OCI-LY1 (cell line): Measurements from ENCODE around the gene TPM3.

Experiments used
- CTCF ChIP-seq: fragments of 200-600 bp; sonication (generic), shearing (Covaris generic); IDR thresholded peaks from 2 replicates; pipeline ENCODE4 v1.5.1; 2017; ENCODE audit warnings: mild to moderate bottlenecking, antibody characterized with exemption, low read length, moderate library complexity, mixed read lengths
- EZH2 ChIP-seq: fragments of 200-600 bp; sonication (generic), shearing (Covaris generic); IDR thresholded peaks from 2 replicates; pipeline ENCODE4 v1.8.0; 2017; ENCODE audit warnings: borderline replicate concordance, mixed run types, mild to moderate bottlenecking, antibody characterized with exemption, low read length, moderate library complexity, mixed read lengths

DNA sequence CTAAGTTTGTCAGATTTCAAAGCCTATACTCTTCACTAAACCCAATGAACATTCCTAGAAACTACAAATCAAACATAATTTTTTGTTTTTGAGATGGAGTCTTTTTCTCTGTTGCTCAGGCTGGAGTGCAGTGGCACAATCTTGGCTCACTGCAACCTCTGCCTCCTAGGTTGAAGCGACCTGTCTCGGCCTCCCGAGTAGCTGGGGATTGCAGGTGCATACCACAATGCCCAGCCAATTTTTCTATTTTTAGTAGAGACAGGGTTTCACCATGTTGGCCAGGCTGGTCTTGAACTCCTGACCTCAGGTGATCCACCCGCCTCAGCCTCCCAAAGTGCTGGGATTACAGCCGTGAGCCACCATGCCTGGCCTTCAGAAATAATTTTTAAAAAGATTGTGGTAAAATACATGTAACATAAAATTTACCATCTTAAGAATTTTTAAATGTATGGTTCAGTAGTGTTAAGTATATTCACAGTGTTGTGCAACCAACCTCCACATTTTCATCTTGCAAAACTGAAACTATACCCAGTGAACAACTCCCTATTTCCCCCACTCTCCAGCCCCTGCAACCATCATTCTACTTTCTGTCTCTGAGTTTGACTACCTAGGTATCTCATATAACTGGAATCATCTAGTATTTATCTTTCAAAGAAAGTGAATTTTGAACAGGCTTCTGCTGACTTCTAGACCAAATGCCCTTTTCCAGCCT lies 16.9 kb upstream of the TPM3 start:
- TF ChIP-seq CTCF (no peak), EZH2 (no peak)
